KMS-11 (cell line): Measurements from ENCODE around the gene TMPRSS13.
"Not testable (repeated sequence)": the region's sequence is repeated elsewhere in the genome, so short reads cannot be mapped to it uniquely, and the experiment has no call there.

ENCODE experiments used
- H2AFZ ChIP-seq: fragments of 200-600 bp; sonication (generic); 2 replicates; pipeline ENCODE4 v1.6.1; 2016; ENCODE audit warnings: antibody characterized with exemption, mixed run types, low read depth
- H3K27ac ChIP-seq: fragments of 200-600 bp; sonication (generic); 2 replicates; pipeline ENCODE4 v1.6.1; 2016; ENCODE audit warnings: mild to moderate bottlenecking, mixed run types
- H3K27me3 ChIP-seq: fragments of 200-600 bp; sonication (generic); 2 replicates; pipeline ENCODE4 v1.6.1; 2017; ENCODE audit warnings: mild to moderate bottlenecking, low read depth, mixed run types, moderate library complexity; ENCODE audit not compliant: insufficient read depth
- H3K36me3 ChIP-seq: fragments of 200-600 bp; sonication (generic); 2 replicates; pipeline ENCODE4 v1.6.1; 2017; ENCODE audit warnings: mild to moderate bottlenecking, mixed run types; ENCODE audit not compliant: insufficient read depth
- H3K4me1 ChIP-seq: fragments of 200-600 bp; sonication (generic); 2 replicates; pipeline ENCODE4 v1.6.1; 2016; ENCODE audit warnings: mild to moderate bottlenecking, low read depth, mixed run types; ENCODE audit not compliant: poor library complexity, severe bottlenecking
- H3K4me2 ChIP-seq: fragments of 200-600 bp; sonication (generic); 2 replicates; pipeline ENCODE4 v1.7.0; 2016; ENCODE audit warnings: mild to moderate bottlenecking, mixed run types
- H3K4me3 ChIP-seq: fragments of 200-600 bp; sonication (generic); IDR thresholded peaks from 2 replicates; pipeline ENCODE4 v1.6.1; 2017; ENCODE audit warnings: low read depth, low read length, mixed read lengths; ENCODE audit not compliant: insufficient read depth
- H3K79me2 ChIP-seq: fragments of 200-600 bp; sonication (generic); 2 replicates; pipeline ENCODE4 v1.6.1; 2016; ENCODE audit warnings: low read depth, mixed run types; ENCODE audit not compliant: insufficient read depth
- H3K9ac ChIP-seq: fragments of 200-600 bp; sonication (generic); 2 replicates; pipeline ENCODE4 v1.6.1; 2016; ENCODE audit warnings: mild to moderate bottlenecking, mixed run types
- H4K20me1 ChIP-seq: fragments of 200-600 bp; sonication (generic); 2 replicates; pipeline ENCODE4 v1.6.1; 2016; ENCODE audit warnings: mild to moderate bottlenecking, mixed run types; ENCODE audit not compliant: insufficient read depth
- CTCF ChIP-seq: fragments of 200-600 bp; sonication (generic); conservative IDR thresholded peaks from 2 replicates; pipeline ENCODE4 v1.6.1; 2017; ENCODE audit warnings: low read depth, mild to moderate bottlenecking, antibody characterized with exemption, low read length, moderate library complexity, mixed read lengths

The TMPRSS13 gene

DNA sequence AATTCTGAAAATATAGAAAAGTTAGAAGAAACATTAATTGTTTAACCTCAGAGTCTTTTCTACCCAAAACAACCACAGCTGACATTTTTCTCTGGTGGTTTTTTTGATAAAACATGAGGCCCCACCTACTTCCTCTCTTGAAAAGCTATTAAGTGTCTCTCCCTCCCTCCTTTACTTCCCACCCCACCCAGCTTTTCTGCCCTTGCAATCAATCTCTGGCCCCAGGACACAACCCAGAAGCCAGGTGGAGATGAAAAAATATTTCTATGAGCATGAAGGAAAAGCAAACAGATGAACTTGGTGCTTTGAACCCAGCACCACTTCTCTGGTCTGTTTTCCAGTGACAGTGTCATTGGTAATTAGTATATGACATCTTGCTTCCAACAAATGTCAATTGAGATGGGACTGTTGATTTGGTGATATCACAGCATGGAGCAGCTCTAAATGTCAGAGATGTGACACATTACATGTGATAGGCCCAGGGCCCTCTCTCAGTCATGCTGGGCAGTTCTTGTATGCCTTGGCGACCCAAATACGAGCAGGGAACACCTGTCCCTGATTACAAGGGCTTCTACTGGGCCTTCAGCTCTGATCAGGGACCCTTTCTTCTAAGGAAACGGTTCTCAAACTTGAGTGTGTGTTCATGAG is 23.9 kb upstream of the TMPRSS13 start:
- Histone ChIP-seq H3K4me1 (peaks cover 13% of the 10 kb centered on the region), H4K20me1 (no peaks in the 10 kb centered on the region), H3K36me3 (no peaks in the 10 kb centered on the region), H3K4me3 (no peak overlapping the region), H3K27ac (no peak overlapping the region), H3K9ac (no peak overlapping the region), H2AFZ (no peak overlapping the region), H3K27me3 (no peaks in the 10 kb centered on the region), H3K4me2 (peak overlapping the region; percentile 6; the same call in 1 of the 2 replicates), H3K79me2 (no peaks in the 10 kb centered on the region)
- no peak for TF ChIP-seq CTCF

GRCh38 chr11:117950993-117951961 is 22.1 kb upstream of the TMPRSS13 start:
- H3K9ac ChIP-seq = no peak overlapping the region
- H3K4me3 ChIP-seq = no peak overlapping the region
- no peaks in the 10 kb centered on the region for H3K27me3 ChIP-seq
- H3K4me1 ChIP-seq = peaks cover 13% of the 10 kb centered on the region
- H2AFZ ChIP-seq = no peak overlapping the region
- H3K27ac ChIP-seq = no peak overlapping the region
- no peaks in the 10 kb centered on the region for H3K79me2 ChIP-seq
- no peak overlapping the region for H3K4me2 ChIP-seq
- TF ChIP-seq CTCF = no peak
- H4K20me1 ChIP-seq = no peaks in the 10 kb centered on the region
- H3K36me3 ChIP-seq = no peaks in the 10 kb centered on the region

DNA sequence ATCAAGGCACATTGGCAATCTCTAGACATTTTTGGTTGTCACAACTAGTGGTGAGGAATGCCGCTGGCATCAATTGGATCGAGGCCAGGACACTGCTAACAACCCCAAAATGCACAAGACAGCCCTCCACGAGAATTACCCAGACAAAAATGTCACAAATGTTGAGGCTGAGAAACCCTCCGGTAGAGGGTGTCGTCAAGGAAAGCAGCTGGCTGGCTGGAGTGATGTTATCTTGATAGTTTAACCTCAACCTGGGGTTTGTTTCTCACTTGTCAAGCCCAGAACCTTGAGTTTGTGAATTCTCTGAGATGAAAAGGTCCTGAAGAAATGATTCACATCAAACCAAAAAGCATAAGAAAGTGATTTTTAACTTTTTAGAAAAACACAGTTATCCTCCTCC is 21.1 kb upstream of the TMPRSS13 start:
- Histone ChIP-seq H3K79me2 (no peaks in the 10 kb centered on the region), H4K20me1 (no peaks in the 10 kb centered on the region), H3K4me2 (no peak overlapping the region), H3K9ac (no peak overlapping the region), H3K27ac (no peak overlapping the region), H2AFZ (no peak overlapping the region), H3K4me3 (no peak overlapping the region), H3K36me3 (no peaks in the 10 kb centered on the region), H3K4me1 (peaks cover 16% of the 10 kb centered on the region), H3K27me3 (no peaks in the 10 kb centered on the region)
- no peak for TF ChIP-seq CTCF

GRCh38 chr11:117949062-117949461 is 19.9 kb upstream of the TMPRSS13 start:
- no peak for TF ChIP-seq CTCF
- H3K36me3 ChIP-seq = no peaks in the 10 kb centered on the region
- H3K27me3 ChIP-seq = no peaks in the 10 kb centered on the region
- H2AFZ ChIP-seq = no peak overlapping the region
- no peak overlapping the region for H3K9ac ChIP-seq
- no peak overlapping the region for H3K4me2 ChIP-seq
- peaks cover 26% of the 10 kb centered on the region for H3K4me1 ChIP-seq
- no peak overlapping the region for H3K27ac ChIP-seq
- H4K20me1 ChIP-seq = no peaks in the 10 kb centered on the region
- no peaks in the 10 kb centered on the region for H3K79me2 ChIP-seq
- no peak overlapping the region for H3K4me3 ChIP-seq

DNA sequence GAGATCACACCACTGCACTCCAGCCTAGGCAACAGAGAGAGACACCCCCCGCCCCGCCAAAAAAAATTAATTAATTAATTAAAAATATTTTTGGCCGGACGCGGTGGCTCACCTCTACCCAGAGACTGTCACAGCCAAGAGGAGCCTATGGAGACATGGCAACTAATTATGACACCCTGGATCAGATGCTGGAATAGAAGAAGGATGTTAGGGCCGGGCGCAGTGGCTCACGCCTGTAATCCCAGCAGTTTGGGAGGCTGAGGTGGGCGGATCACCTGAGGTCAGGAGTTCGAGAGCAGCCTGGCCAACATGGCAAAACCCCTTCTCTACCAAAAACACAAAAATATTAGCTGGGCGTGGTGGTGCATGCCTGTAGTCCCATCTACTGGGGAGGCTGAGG is 19.3 kb upstream of the TMPRSS13 start:
- not testable (repeated sequence) for H3K27ac ChIP-seq, H2AFZ ChIP-seq, H3K9ac ChIP-seq, H3K36me3 ChIP-seq, H4K20me1 ChIP-seq, H3K27me3 ChIP-seq, H3K4me3 ChIP-seq, H3K79me2 ChIP-seq, H3K4me2 ChIP-seq
- H3K4me1 ChIP-seq = peaks cover 26% of the 10 kb centered on the region

- H3K4me1 ChIP-seq = peaks cover 20% of the 10 kb centered on the region
- not testable (repeated sequence) for H2AFZ ChIP-seq, H3K9ac ChIP-seq, H4K20me1 ChIP-seq, H3K79me2 ChIP-seq, H3K27me3 ChIP-seq, H3K36me3 ChIP-seq, H3K4me2 ChIP-seq, H3K27ac ChIP-seq, H3K4me3 ChIP-seq
Measured at GRCh38 chr11:117947751-117948150, 18.5 kb upstream of the TMPRSS13 start.
